Activated naive CD8-positive, alpha-beta T cell treated with anti-CD3 and anti-CD28 coated beads, Interleukin-2, amount 50 U/mL, for 24 hours (primary cell): Measurements from ENCODE around the gene TMEM213.
A peak's percentile ranks its signal among the peaks of the same experiment; 100 is the strongest.

Source experiments
- ATAC-seq: fragments of 150-1000 bp; cut with Tn5 transposase; one replicate; pipeline ENCODE4 v1.10.0; 2021
- DNase-seq: peaks from one replicate; pipeline ENCODE4 v3.0.0; 2021
- H3K27ac Mint-ChIP-seq: one replicate; pipeline ENCODE4 v1.8.0; 2021; ENCODE audit warnings: mild to moderate bottlenecking, mixed read lengths
- H3K27me3 Mint-ChIP-seq: one replicate; pipeline ENCODE4 v1.8.0; 2021; ENCODE audit warnings: mixed read lengths
- H3K36me3 Mint-ChIP-seq: one replicate; pipeline ENCODE4 v1.8.0; 2021; ENCODE audit warnings: low read depth, mixed read lengths
- H3K4me1 Mint-ChIP-seq: one replicate; pipeline ENCODE4 v1.8.0; 2021; ENCODE audit warnings: mixed read lengths
- H3K4me3 Mint-ChIP-seq: one replicate; pipeline ENCODE4 v1.8.0; 2021; ENCODE audit warnings: mild to moderate bottlenecking, moderate library complexity, mixed read lengths
- H3K9me3 Mint-ChIP-seq: one replicate; pipeline ENCODE4 v1.8.0; 2021; ENCODE audit warnings: mixed read lengths

Gene TMEM213

GRCh38 chr7:138885383-138886147, 87.8 kb downstream of the TMEM213 start:
- no peak for DNase-seq
- Mint-ChIP-seq H3K27me3 (no peaks in the 10 kb centered on the region), H3K27ac (no peak overlapping the region), H3K4me3 (no peak overlapping the region), H3K36me3 (no peaks in the 10 kb centered on the region), H3K9me3 (no peaks in the 10 kb centered on the region), H3K4me1 (peaks cover 21% of the 10 kb centered on the region)
- no peak for ATAC-seq

GRCh38 chr7:138886501-138886917, 88.7 kb downstream of the TMEM213 start:
- no peaks in the 10 kb centered on the region for H3K27me3 Mint-ChIP-seq
- no peaks in the 10 kb centered on the region for H3K36me3 Mint-ChIP-seq
- no peak overlapping the region for H3K27ac Mint-ChIP-seq
- H3K9me3 Mint-ChIP-seq, result no peaks in the 10 kb centered on the region
- peak; percentile 60 for ATAC-seq
- peaks cover 18% of the 10 kb centered on the region for H3K4me1 Mint-ChIP-seq
- no peak overlapping the region for H3K4me3 Mint-ChIP-seq
- peak; percentile 33 for DNase-seq

- no peak for DNase-seq
- ATAC-seq, result no peak
- no peaks in the 10 kb centered on the region for H3K36me3 Mint-ChIP-seq
- no peak overlapping the region for H3K4me3 Mint-ChIP-seq
- H3K9me3 Mint-ChIP-seq, result no peaks in the 10 kb centered on the region
- peaks cover 12% of the 10 kb centered on the region for H3K4me1 Mint-ChIP-seq
- H3K27ac Mint-ChIP-seq, result no peak overlapping the region
- no peaks in the 10 kb centered on the region for H3K27me3 Mint-ChIP-seq
These were observed 89.4 kb downstream of the TMEM213 start for GRCh38 chr7:138887085-138887710.
